Measurements from ENCODE around the gene ACBD3.
"Not testable (repeated sequence)": the region's sequence is repeated elsewhere in the genome, so short reads cannot be mapped to it uniquely, and the experiment has no call there.

Gene ACBD3

GRCh38 chr1:226203240-226203639 is 16.7 kb upstream of the ACBD3 start:
- no peak for FAIRE-seq
- DNase-seq (ENCODE audit: insufficient read length, low spot score) = no peak
- TF ChIP-seq POLR2AphosphoS5 (IDR thresholded peaks at IDR 0.05; ENCODE audit: low read depth, low read length) = no peak
- TF ChIP-seq POU2F2 (IDR thresholded peaks at IDR 0.05; ENCODE audit: low read depth, low read length) = no peak
- TF ChIP-seq PAX5 (IDR thresholded peaks at IDR 0.05; ENCODE audit: insufficient read depth, low read length, severe bottlenecking) = no peak
- no peak for TF ChIP-seq SPI1 (IDR thresholded peaks at IDR 0.05; ENCODE audit: low read depth, low read length)
- no peak for TF ChIP-seq POLR2A (IDR thresholded peaks at IDR 0.05; ENCODE audit: low read depth, low read length)
- no peak for TF ChIP-seq TAF1 (IDR thresholded peaks at IDR 0.05; ENCODE audit: low read depth, low read length)

GRCh38 chr1:226202666-226203065 is 16.1 kb upstream of the ACBD3 start:
- not testable (repeated sequence) for FAIRE-seq; DNase-seq (ENCODE audit: insufficient read length, low spot score)

- FAIRE-seq (no peak), DNase-seq (ENCODE audit: insufficient read length, low spot score) (no peak)
- TF ChIP-seq SPI1 (IDR thresholded peaks at IDR 0.05; ENCODE audit: low read depth, low read length) (no peak), PAX5 (IDR thresholded peaks at IDR 0.05; ENCODE audit: insufficient read depth, low read length, severe bottlenecking) (no peak), POU2F2 (IDR thresholded peaks at IDR 0.05; ENCODE audit: low read depth, low read length) (no peak), POLR2A (IDR thresholded peaks at IDR 0.05; ENCODE audit: low read depth, low read length) (no peak), TAF1 (IDR thresholded peaks at IDR 0.05; ENCODE audit: low read depth, low read length) (no peak)
These were observed 15.7 kb upstream of the ACBD3 start for GRCh38 chr1:226202246-226202645.

DNA sequence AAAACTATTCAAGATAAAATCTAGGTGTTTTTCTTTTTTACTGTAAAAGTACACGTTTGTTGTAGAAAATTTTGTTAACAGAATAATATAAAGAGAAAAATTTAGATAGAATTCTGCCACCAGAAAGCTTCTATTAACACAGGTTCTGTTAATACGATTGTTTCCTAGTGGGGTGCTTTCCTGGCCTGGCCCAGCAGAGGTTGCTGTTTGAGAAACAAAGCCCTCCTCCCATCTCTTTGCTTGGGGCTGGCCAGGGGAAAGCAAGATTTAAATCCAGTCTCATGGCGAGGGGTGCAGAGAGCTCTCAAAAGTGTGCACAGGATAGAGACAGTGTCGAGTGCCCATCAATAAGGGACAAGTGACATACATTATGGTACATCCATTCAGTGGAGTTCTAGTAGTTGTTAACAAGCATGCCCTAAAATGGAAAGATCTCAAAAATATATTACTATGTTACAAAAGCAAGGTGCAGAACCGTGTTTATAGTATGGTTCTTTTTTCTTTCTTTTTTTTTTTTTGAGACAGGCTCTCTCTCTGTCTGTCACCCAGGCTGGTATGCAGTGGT is 14.6 kb upstream of the ACBD3 start:
- no peak for FAIRE-seq
- peak; percentile 42 for DNase-seq (ENCODE audit: insufficient read length, low spot score)

DNA sequence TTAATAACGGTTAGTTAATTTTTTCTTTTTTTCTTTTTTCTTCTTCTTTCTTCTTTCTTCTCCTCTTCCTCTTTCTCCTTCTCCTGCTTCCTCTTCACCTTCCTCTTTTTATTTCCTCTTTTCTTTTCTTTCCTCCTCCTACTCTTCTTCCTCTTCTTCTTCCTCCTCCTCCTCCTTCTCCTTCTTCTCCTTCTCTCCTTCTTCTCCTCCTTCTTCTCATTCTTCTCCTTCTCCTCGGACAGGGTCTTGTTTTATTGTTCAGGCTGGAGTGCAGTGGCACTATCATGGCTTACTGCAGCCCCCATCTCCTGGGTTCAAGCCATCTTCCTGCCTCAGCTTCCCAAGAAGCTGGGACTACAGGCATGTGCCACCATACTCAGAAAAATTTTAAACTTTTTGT is 13.4 kb upstream of the ACBD3 start:
- no peak for DNase-seq (ENCODE audit: insufficient read length, low spot score)
- no peak for FAIRE-seq
- TF ChIP-seq TAF1 (IDR thresholded peaks at IDR 0.05; ENCODE audit: low read depth, low read length) (no peak), POU2F2 (IDR thresholded peaks at IDR 0.05; ENCODE audit: low read depth, low read length) (no peak), POLR2AphosphoS5 (IDR thresholded peaks at IDR 0.05; ENCODE audit: low read depth, low read length) (no peak), SPI1 (IDR thresholded peaks at IDR 0.05; ENCODE audit: low read depth, low read length) (no peak), PAX5 (IDR thresholded peaks at IDR 0.05; ENCODE audit: insufficient read depth, low read length, severe bottlenecking) (no peak), POLR2A (IDR thresholded peaks at IDR 0.05; ENCODE audit: low read depth, low read length) (no peak)

More for the DNA sequence above, 14.6 kb upstream of the ACBD3 start:
- TF ChIP-seq POU2F2 (IDR thresholded peaks at IDR 0.05; ENCODE audit: low read depth, low read length) (no peak), PAX5 (IDR thresholded peaks at IDR 0.05; ENCODE audit: insufficient read depth, low read length, severe bottlenecking) (no peak), POLR2A (IDR thresholded peaks at IDR 0.05; ENCODE audit: low read depth, low read length) (no peak), SPI1 (IDR thresholded peaks at IDR 0.05; ENCODE audit: low read depth, low read length) (no peak), POLR2AphosphoS5 (IDR thresholded peaks at IDR 0.05; ENCODE audit: low read depth, low read length) (no peak), TAF1 (IDR thresholded peaks at IDR 0.05; ENCODE audit: low read depth, low read length) (no peak)

- FAIRE-seq = no peak
- no peak for DNase-seq (ENCODE audit: insufficient read length, low spot score)
These were observed 8.6 kb upstream of the ACBD3 start for GRCh38 chr1:226195144-226195543.

GRCh38 chr1:226187380-226187779 is 839 bp upstream of the ACBD3 start:
- no peak for FAIRE-seq
- DNase-seq (ENCODE audit: insufficient read length, low spot score) = no peak
- TF ChIP-seq TAF1 (IDR thresholded peaks at IDR 0.05; ENCODE audit: low read depth, low read length) (no peak), POLR2A (IDR thresholded peaks at IDR 0.05; ENCODE audit: low read depth, low read length) (no peak), SPI1 (IDR thresholded peaks at IDR 0.05; ENCODE audit: low read depth, low read length) (no peak), POLR2AphosphoS5 (IDR thresholded peaks at IDR 0.05; ENCODE audit: low read depth, low read length) (no peak), PAX5 (IDR thresholded peaks at IDR 0.05; ENCODE audit: insufficient read depth, low read length, severe bottlenecking) (no peak), POU2F2 (IDR thresholded peaks at IDR 0.05; ENCODE audit: low read depth, low read length) (no peak)

More at GRCh38 chr1:226195144-226195543, 8.6 kb upstream of the ACBD3 start:
- no peak for TF ChIP-seq SPI1 (IDR thresholded peaks at IDR 0.05; ENCODE audit: low read depth, low read length)
- no peak for TF ChIP-seq POLR2A (IDR thresholded peaks at IDR 0.05; ENCODE audit: low read depth, low read length)
- TF ChIP-seq PAX5 (IDR thresholded peaks at IDR 0.05; ENCODE audit: insufficient read depth, low read length, severe bottlenecking) = no peak
- TF ChIP-seq POLR2AphosphoS5 (IDR thresholded peaks at IDR 0.05; ENCODE audit: low read depth, low read length) = no peak
- no peak for TF ChIP-seq TAF1 (IDR thresholded peaks at IDR 0.05; ENCODE audit: low read depth, low read length)
- TF ChIP-seq POU2F2 (IDR thresholded peaks at IDR 0.05; ENCODE audit: low read depth, low read length) = no peak

- no peak for FAIRE-seq
- DNase-seq (ENCODE audit: insufficient read length, low spot score) = no peak
- TF ChIP-seq POU2F2 (IDR thresholded peaks at IDR 0.05; ENCODE audit: low read depth, low read length) = no peak
- no peak for TF ChIP-seq POLR2AphosphoS5 (IDR thresholded peaks at IDR 0.05; ENCODE audit: low read depth, low read length)
- no peak for TF ChIP-seq POLR2A (IDR thresholded peaks at IDR 0.05; ENCODE audit: low read depth, low read length)
- no peak for TF ChIP-seq TAF1 (IDR thresholded peaks at IDR 0.05; ENCODE audit: low read depth, low read length)
- no peak for TF ChIP-seq PAX5 (IDR thresholded peaks at IDR 0.05; ENCODE audit: insufficient read depth, low read length, severe bottlenecking)
- no peak for TF ChIP-seq SPI1 (IDR thresholded peaks at IDR 0.05; ENCODE audit: low read depth, low read length)
These were observed 430 bp upstream of the ACBD3 start for GRCh38 chr1:226187019-226187322.

DNA sequence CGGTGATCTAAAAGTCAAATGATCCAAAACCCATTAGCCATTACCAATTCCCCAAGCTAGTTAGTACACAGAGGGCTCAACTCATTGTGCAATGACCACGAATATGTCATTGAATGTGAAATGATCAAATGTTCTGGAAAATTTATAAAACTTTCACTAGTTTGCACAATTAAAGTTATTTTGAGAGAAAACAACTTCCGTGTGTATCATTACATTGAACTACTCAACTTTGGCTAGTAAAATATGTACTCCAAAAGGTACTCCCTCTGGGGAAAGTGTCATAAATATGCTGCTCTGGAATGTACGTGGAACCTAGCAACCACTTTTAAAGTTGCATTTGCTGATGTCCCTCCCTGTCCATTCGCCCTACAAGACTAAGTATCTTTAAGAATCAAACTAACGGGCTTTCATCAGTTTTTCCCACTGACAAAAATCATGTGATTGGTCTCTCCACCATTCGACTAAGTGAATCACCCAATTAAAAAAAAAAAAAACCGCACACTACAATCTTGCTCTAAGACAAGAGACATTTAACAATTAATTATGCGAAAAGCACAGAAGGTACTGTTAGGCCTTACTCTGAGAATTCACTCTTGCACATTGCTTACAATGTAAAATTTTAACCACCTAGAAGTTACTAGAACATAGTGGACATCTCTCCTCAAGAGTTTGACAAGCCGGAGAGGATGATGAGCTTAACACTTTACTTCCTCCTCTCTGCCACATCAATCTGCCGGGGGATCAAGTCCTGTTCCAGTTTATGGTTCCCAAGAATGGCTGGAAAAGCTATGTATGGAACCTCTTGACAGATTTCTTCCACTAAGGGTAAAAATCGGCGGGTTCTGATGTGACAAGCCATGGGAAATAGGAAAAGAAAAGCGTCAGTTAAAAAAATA is 1.2 kb downstream of the ACBD3 start:
- FAIRE-seq (peak; percentile 50), DNase-seq (ENCODE audit: insufficient read length, low spot score) (no peak)
- TF ChIP-seq POLR2AphosphoS5 (IDR thresholded peaks at IDR 0.05; ENCODE audit: low read depth, low read length) (no peak), POU2F2 (IDR thresholded peaks at IDR 0.05; ENCODE audit: low read depth, low read length) (no peak), POLR2A (IDR thresholded peaks at IDR 0.05; ENCODE audit: low read depth, low read length) (no peak)

Measured in GM12891 (cell line).